ENCODE results near the gene SIRPA. TPM values are rescaled to one million over a fixed set of nuclear protein-coding genes. Genes with fewer than 3 reads are reported as not detected.
"Not testable (repeated sequence)": the region's sequence is repeated elsewhere in the genome, so short reads cannot be mapped to it uniquely, and the experiment has no call there.

SIRPA gene
- total and polyA plus RNA-seq, 2 experiments from 2014 or later = 16.0 to 18.6 TPM

DNA sequence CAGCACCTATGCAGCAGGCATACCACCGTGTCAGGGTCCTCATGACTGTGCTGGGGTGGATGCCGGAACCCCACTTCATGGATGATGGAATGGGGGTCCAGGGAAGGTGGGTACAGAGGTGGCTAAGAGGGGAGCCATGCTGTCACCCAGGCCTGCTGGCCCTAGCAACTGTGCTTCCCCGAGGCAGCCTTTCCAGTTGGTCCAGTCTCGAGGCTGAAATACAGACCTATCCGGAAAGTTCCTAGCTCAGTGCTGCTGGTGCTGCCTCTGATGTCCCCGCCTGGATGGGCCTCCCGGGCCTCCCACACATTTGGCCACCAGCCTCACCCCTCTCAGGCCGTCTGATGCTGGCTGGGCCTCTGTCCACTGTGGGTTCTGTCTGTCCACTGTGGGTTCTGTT lies 17.4 kb downstream of the SIRPA start:
- no peaks in the 10 kb centered on the region for H3K9me2 ChIP-seq (replicated peaks; ENCODE audit: insufficient read depth)
- H3K27me3 ChIP-seq = no peaks in the 10 kb centered on the region
- H3K9me3 ChIP-seq (ENCODE audit: low read depth) = no peaks in the 10 kb centered on the region
- no peak overlapping the region for H3K4me3 ChIP-seq
- no peak for TF ChIP-seq EZH2phosphoT487 (IDR thresholded peaks at IDR 0.05; ENCODE audit: low read depth, severe bottlenecking, unreplicated experiment)
- no peak for TF ChIP-seq EZH2 (IDR thresholded peaks at IDR 0.05; ENCODE audit: borderline replicate concordance)
- TF ChIP-seq, protein P1, sequence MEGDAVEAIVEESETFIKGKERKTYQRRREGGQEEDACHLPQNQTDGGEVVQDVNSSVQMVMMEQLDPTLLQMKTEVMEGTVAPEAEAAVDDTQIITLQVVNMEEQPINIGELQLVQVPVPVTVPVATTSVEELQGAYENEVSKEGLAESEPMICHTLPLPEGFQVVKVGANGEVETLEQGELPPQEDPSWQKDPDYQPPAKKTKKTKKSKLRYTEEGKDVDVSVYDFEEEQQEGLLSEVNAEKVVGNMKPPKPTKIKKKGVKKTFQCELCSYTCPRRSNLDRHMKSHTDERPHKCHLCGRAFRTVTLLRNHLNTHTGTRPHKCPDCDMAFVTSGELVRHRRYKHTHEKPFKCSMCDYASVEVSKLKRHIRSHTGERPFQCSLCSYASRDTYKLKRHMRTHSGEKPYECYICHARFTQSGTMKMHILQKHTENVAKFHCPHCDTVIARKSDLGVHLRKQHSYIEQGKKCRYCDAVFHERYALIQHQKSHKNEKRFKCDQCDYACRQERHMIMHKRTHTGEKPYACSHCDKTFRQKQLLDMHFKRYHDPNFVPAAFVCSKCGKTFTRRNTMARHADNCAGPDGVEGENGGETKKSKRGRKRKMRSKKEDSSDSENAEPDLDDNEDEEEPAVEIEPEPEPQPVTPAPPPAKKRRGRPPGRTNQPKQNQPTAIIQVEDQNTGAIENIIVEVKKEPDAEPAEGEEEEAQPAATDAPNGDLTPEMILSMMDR (IDR thresholded peaks at IDR 0.05; ENCODE audit: poor library complexity) = no peak
- no peak for DNase-seq (ENCODE audit: low spot score)
- no peaks in the 10 kb centered on the region for H3K36me3 ChIP-seq (replicated peaks; ENCODE audit: insufficient read depth, low read depth)
- H3K4me1 ChIP-seq (ENCODE audit: insufficient read depth) = no peaks in the 10 kb centered on the region
- H3K27ac ChIP-seq = no peak overlapping the region
- no peaks in the 10 kb centered on the region for H3K79me2 ChIP-seq
- no peak overlapping the region for H2AFZ ChIP-seq
- H4K20me1 ChIP-seq (ENCODE audit: insufficient read depth, poor library complexity, severe bottlenecking) = no peaks in the 10 kb centered on the region
- WGBS (ENCODE audit: low lambda C conversion rate, missing lambda C conversion rate) = 74% methylated on average over 8 of the region's 8 CpGs
- no peak overlapping the region for H3K4me2 ChIP-seq

DNA sequence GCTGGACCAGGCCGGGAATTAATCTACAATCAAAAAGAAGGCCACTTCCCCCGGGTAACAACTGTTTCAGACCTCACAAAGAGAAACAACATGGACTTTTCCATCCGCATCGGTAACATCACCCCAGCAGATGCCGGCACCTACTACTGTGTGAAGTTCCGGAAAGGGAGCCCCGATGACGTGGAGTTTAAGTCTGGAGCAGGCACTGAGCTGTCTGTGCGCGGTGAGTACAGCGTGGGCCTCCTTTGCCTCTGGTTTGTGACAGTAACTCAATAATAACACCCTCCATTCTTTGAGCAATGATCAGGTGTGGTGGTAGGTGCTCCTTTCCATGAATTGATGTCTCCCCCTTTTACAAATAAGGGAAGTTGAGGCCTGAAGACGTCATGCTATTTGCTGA lies 20.0 kb downstream of the SIRPA start:
- not testable (repeated sequence) for DNase-seq (ENCODE audit: low spot score); H3K4me1 ChIP-seq (ENCODE audit: insufficient read depth); H3K27ac ChIP-seq; H3K9me2 ChIP-seq (replicated peaks; ENCODE audit: insufficient read depth); H3K36me3 ChIP-seq (replicated peaks; ENCODE audit: insufficient read depth, low read depth); H2AFZ ChIP-seq; H4K20me1 ChIP-seq (ENCODE audit: insufficient read depth, poor library complexity, severe bottlenecking); H3K79me2 ChIP-seq; H3K27me3 ChIP-seq; H3K4me2 ChIP-seq; H3K9me3 ChIP-seq (ENCODE audit: low read depth); H3K4me3 ChIP-seq
- WGBS (ENCODE audit: low lambda C conversion rate, missing lambda C conversion rate) = 78% methylated on average over 12 of the region's 12 CpGs

DNA sequence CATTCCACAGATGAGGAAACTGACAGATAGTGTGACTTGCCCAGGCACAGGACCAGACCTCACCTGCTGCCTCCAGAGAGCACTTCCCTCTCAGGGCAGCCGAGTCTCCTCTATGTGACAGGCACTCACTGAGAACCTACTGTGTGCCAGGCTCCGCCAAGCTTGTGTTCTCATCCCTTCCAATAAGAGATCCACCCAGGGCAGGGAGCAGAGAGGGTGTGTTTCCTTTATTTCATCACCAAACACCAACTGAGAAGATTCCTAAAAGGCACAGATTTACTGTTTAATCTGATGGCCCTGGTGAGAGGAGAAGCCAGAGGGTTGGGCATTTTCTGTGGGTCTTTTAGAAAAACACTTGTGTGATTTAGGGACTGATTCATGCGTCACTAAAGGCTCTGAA lies 20.5 kb downstream of the SIRPA start:
- no peaks in the 10 kb centered on the region for H3K9me3 ChIP-seq (ENCODE audit: low read depth)
- H3K4me2 ChIP-seq = no peak overlapping the region
- TF ChIP-seq EZH2 (IDR thresholded peaks at IDR 0.05; ENCODE audit: borderline replicate concordance) (no peak), EZH2phosphoT487 (IDR thresholded peaks at IDR 0.05; ENCODE audit: low read depth, severe bottlenecking, unreplicated experiment) (no peak)
- TF ChIP-seq, protein P1 (IDR thresholded peaks at IDR 0.05; ENCODE audit: poor library complexity) = no peak
- no peaks in the 10 kb centered on the region for H3K79me2 ChIP-seq
- no peak overlapping the region for H3K27ac ChIP-seq
- no peaks in the 10 kb centered on the region for H3K36me3 ChIP-seq (replicated peaks; ENCODE audit: insufficient read depth, low read depth)
- no peaks in the 10 kb centered on the region for H3K9me2 ChIP-seq (replicated peaks; ENCODE audit: insufficient read depth)
- peaks cover 10% of the 10 kb centered on the region for H3K4me1 ChIP-seq (ENCODE audit: insufficient read depth)
- H3K4me3 ChIP-seq = no peak overlapping the region
- no peak overlapping the region for H2AFZ ChIP-seq
- no peak for DNase-seq (ENCODE audit: low spot score)
- 98% methylated on average over 3 of the region's 3 CpGs for WGBS (ENCODE audit: low lambda C conversion rate, missing lambda C conversion rate)
- H3K27me3 ChIP-seq = no peaks in the 10 kb centered on the region
- no peaks in the 10 kb centered on the region for H4K20me1 ChIP-seq (ENCODE audit: insufficient read depth, poor library complexity, severe bottlenecking)

DNA sequence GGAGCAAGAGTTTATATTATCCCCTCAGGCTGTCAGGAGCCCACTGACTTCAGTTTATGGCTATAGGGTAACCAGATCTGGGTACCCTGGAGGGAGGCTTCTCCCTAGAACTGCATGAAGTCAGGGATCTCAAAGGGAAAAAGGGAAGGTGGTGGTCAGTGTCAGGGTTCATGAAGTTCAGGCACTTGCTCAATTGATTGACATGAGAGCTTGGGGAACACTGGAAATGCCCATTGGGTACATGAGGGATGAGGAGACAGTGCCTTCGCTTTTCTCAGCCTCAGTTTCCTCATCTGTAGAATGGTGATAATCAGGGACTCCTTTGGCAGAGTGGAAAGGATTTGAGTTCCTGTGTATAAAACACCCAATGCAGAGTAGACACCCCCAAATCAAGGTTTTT lies 22.6 kb downstream of the SIRPA start:
- no peak overlapping the region for H3K4me3 ChIP-seq
- H3K4me2 ChIP-seq = no peak overlapping the region
- no peaks in the 10 kb centered on the region for H3K36me3 ChIP-seq (replicated peaks; ENCODE audit: insufficient read depth, low read depth)
- H2AFZ ChIP-seq = no peak overlapping the region
- H3K79me2 ChIP-seq = no peaks in the 10 kb centered on the region
- TF ChIP-seq, protein P1 (IDR thresholded peaks at IDR 0.05; ENCODE audit: poor library complexity) = no peak
- no peak for TF ChIP-seq EZH2 (IDR thresholded peaks at IDR 0.05; ENCODE audit: borderline replicate concordance)
- no peak for TF ChIP-seq EZH2phosphoT487 (IDR thresholded peaks at IDR 0.05; ENCODE audit: low read depth, severe bottlenecking, unreplicated experiment)
- WGBS (ENCODE audit: low lambda C conversion rate, missing lambda C conversion rate) = 100% methylated on average over 1 of the region's 1 CpG
- no peaks in the 10 kb centered on the region for H3K9me2 ChIP-seq (replicated peaks; ENCODE audit: insufficient read depth)
- no peak overlapping the region for H3K27ac ChIP-seq
- DNase-seq (ENCODE audit: low spot score) = no peak
- H3K4me1 ChIP-seq (ENCODE audit: insufficient read depth) = peaks cover 11% of the 10 kb centered on the region
- H3K9me3 ChIP-seq (ENCODE audit: low read depth) = no peaks in the 10 kb centered on the region
- H4K20me1 ChIP-seq (ENCODE audit: insufficient read depth, poor library complexity, severe bottlenecking) = no peaks in the 10 kb centered on the region
- no peaks in the 10 kb centered on the region for H3K27me3 ChIP-seq
